ENCODE measurements around the gene IFNAR1. TPM values are rescaled to one million over a fixed set of nuclear protein-coding genes. Genes with fewer than 3 reads are reported as not detected.
"Not testable (repeated sequence)": the region's sequence is repeated elsewhere in the genome, so short reads cannot be mapped to it uniquely, and the experiment has no call there.

Gene IFNAR1
- total RNA-seq, 1 donor from 2014 or later: 42.8 TPM

- TF ChIP-seq, protein P1, sequence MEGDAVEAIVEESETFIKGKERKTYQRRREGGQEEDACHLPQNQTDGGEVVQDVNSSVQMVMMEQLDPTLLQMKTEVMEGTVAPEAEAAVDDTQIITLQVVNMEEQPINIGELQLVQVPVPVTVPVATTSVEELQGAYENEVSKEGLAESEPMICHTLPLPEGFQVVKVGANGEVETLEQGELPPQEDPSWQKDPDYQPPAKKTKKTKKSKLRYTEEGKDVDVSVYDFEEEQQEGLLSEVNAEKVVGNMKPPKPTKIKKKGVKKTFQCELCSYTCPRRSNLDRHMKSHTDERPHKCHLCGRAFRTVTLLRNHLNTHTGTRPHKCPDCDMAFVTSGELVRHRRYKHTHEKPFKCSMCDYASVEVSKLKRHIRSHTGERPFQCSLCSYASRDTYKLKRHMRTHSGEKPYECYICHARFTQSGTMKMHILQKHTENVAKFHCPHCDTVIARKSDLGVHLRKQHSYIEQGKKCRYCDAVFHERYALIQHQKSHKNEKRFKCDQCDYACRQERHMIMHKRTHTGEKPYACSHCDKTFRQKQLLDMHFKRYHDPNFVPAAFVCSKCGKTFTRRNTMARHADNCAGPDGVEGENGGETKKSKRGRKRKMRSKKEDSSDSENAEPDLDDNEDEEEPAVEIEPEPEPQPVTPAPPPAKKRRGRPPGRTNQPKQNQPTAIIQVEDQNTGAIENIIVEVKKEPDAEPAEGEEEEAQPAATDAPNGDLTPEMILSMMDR (IDR thresholded peaks at IDR 0.05): no peak
- Mint-ChIP-seq H3K36me3 (ENCODE audit: unreplicated experiment) (peaks cover 5% of the 10 kb centered on the region), H3K9me3 (ENCODE audit: unreplicated experiment) (peaks cover 7% of the 10 kb centered on the region), H3K4me1 (ENCODE audit: unreplicated experiment) (peaks cover 7% of the 10 kb centered on the region), H3K27ac (ENCODE audit: unreplicated experiment) (no peak overlapping the region), H3K4me3 (ENCODE audit: unreplicated experiment) (no peak overlapping the region), H3K27me3 (ENCODE audit: unreplicated experiment) (peaks cover 50% of the 10 kb centered on the region)
- DNase-seq (ENCODE audit: extremely low spot score, unreplicated experiment): no peak
Observed at GRCh38 chr21:33313611-33314010, 11.2 kb upstream of the IFNAR1 start.

DNA sequence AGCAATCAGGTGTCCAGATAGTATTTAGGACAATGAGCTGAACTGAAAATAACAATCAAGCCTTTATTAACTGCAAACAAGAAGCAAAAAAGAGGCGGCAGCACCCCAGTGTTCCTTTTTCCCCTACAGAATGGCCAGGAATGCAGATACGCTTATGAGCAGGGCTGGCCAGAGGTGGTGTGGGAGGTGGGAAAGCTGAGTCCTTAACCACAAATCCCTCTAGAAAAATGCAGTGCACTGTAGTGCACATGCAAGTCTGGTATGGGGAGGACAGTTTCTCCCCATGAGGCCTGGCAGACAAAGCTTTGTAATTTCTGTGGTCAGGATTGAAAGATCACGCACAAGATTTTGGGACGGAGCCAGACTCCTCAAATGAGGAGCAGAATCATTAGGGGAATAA lies 10.7 kb upstream of the IFNAR1 start:
- H3K4me1 Mint-ChIP-seq (ENCODE audit: unreplicated experiment): peaks cover 2% of the 10 kb centered on the region
- H3K36me3 Mint-ChIP-seq (ENCODE audit: unreplicated experiment): peaks cover 5% of the 10 kb centered on the region
- peaks cover 50% of the 10 kb centered on the region for H3K27me3 Mint-ChIP-seq (ENCODE audit: unreplicated experiment)
- peaks cover 7% of the 10 kb centered on the region for H3K9me3 Mint-ChIP-seq (ENCODE audit: unreplicated experiment)
- H3K27ac Mint-ChIP-seq (ENCODE audit: unreplicated experiment): no peak overlapping the region
- TF ChIP-seq, protein P1 (IDR thresholded peaks at IDR 0.05): no peak
- no peak overlapping the region for H3K4me3 Mint-ChIP-seq (ENCODE audit: unreplicated experiment)
- DNase-seq (ENCODE audit: extremely low spot score, unreplicated experiment): no peak

- DNase-seq (ENCODE audit: extremely low spot score, unreplicated experiment): no peak
- H3K27ac Mint-ChIP-seq (ENCODE audit: unreplicated experiment): no peak overlapping the region
- peaks cover 7% of the 10 kb centered on the region for H3K9me3 Mint-ChIP-seq (ENCODE audit: unreplicated experiment)
- peaks cover 2% of the 10 kb centered on the region for H3K4me1 Mint-ChIP-seq (ENCODE audit: unreplicated experiment)
- peaks cover 5% of the 10 kb centered on the region for H3K36me3 Mint-ChIP-seq (ENCODE audit: unreplicated experiment)
- TF ChIP-seq, protein P1 (IDR thresholded peaks at IDR 0.05): no peak
- no peak overlapping the region for H3K4me3 Mint-ChIP-seq (ENCODE audit: unreplicated experiment)
- peaks cover 58% of the 10 kb centered on the region for H3K27me3 Mint-ChIP-seq (ENCODE audit: unreplicated experiment)
Observed at GRCh38 chr21:33315946-33316710, 8.6 kb upstream of the IFNAR1 start.

DNA sequence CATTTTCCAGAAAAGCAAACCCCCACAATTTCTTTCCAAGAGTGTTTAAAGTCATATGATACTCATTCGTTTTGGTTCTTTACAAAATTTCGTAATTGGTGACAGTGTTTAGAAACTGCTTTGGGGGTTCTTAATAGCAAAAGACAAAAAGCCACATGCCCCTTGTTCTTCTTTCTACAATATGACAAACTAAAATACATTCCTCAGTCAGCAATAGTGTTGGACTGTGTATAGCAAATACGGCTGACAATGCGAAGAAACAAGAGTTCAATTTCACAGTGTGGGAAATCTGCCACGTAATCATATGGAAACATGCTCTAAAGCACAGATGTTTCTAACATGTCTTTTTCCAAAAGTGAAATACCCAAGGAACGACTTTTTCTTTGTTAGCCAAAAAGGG lies 7.6 kb upstream of the IFNAR1 start:
- TF ChIP-seq, protein P1 (IDR thresholded peaks at IDR 0.05): no peak
- Mint-ChIP-seq H3K27me3 (ENCODE audit: unreplicated experiment) (peaks cover 51% of the 10 kb centered on the region), H3K27ac (ENCODE audit: unreplicated experiment) (no peak overlapping the region), H3K36me3 (ENCODE audit: unreplicated experiment) (peaks cover 3% of the 10 kb centered on the region), H3K9me3 (ENCODE audit: unreplicated experiment) (peaks cover 7% of the 10 kb centered on the region), H3K4me3 (ENCODE audit: unreplicated experiment) (no peak overlapping the region), H3K4me1 (ENCODE audit: unreplicated experiment) (peaks cover 2% of the 10 kb centered on the region)
- no peak for DNase-seq (ENCODE audit: extremely low spot score, unreplicated experiment)

GRCh38 chr21:33317786-33318486 lies 6.8 kb upstream of the IFNAR1 start:
- H3K27ac Mint-ChIP-seq (ENCODE audit: unreplicated experiment): no peak overlapping the region
- no peak for DNase-seq (ENCODE audit: extremely low spot score, unreplicated experiment)
- H3K27me3 Mint-ChIP-seq (ENCODE audit: unreplicated experiment): peaks cover 47% of the 10 kb centered on the region
- TF ChIP-seq, protein P1 (IDR thresholded peaks at IDR 0.05): no peak
- peaks cover 2% of the 10 kb centered on the region for H3K4me1 Mint-ChIP-seq (ENCODE audit: unreplicated experiment)
- no peaks in the 10 kb centered on the region for H3K36me3 Mint-ChIP-seq (ENCODE audit: unreplicated experiment)
- H3K9me3 Mint-ChIP-seq (ENCODE audit: unreplicated experiment): peaks cover 7% of the 10 kb centered on the region
- H3K4me3 Mint-ChIP-seq (ENCODE audit: unreplicated experiment): no peak overlapping the region

DNA sequence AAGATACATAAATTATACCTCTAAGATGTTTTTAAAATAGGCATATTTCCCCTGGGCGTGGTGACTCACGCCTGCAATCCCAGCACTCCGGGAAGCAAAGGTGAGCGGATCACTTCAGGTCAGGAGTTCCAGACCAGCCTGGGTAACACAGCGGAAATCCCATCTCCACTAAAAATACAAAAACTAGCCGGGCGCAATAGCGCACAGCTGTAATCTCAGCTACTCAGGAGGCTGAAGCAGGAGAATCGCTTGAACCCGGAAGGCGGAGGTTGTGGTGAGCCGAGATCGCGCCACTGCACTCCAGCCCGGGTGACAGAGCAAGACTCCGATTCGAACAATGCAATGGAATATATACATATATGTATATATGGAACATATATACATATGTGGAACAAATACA lies 3.8 kb upstream of the IFNAR1 start:
- H3K36me3 Mint-ChIP-seq (ENCODE audit: unreplicated experiment); DNase-seq (ENCODE audit: extremely low spot score, unreplicated experiment); H3K9me3 Mint-ChIP-seq (ENCODE audit: unreplicated experiment); H3K4me1 Mint-ChIP-seq (ENCODE audit: unreplicated experiment); H3K4me3 Mint-ChIP-seq (ENCODE audit: unreplicated experiment); H3K27ac Mint-ChIP-seq (ENCODE audit: unreplicated experiment): not testable (repeated sequence)
- H3K27me3 Mint-ChIP-seq (ENCODE audit: unreplicated experiment): peaks cover 25% of the 10 kb centered on the region

- H3K27me3 Mint-ChIP-seq (ENCODE audit: unreplicated experiment); H3K9me3 Mint-ChIP-seq (ENCODE audit: unreplicated experiment); H3K36me3 Mint-ChIP-seq (ENCODE audit: unreplicated experiment); DNase-seq (ENCODE audit: extremely low spot score, unreplicated experiment); H3K27ac Mint-ChIP-seq (ENCODE audit: unreplicated experiment); H3K4me3 Mint-ChIP-seq (ENCODE audit: unreplicated experiment): not testable (repeated sequence)
- H3K4me1 Mint-ChIP-seq (ENCODE audit: unreplicated experiment): peaks cover 19% of the 10 kb centered on the region
Observed at GRCh38 chr21:33323610-33324009, 1.2 kb upstream of the IFNAR1 start.
